Smooth muscle cell (in vitro differentiated cells): ENCODE measurements around the gene ACOXL. TPM values are rescaled to one million over a fixed set of nuclear protein-coding genes. Genes with fewer than 3 reads are reported as not detected.

Experiments
- DNase-seq: peaks from one replicate; lab custom pipeline; 2025; ENCODE audit not compliant: unreplicated experiment; lab: John Stamatoyannopoulos, UW
- H2AFZ ChIP-seq: fragments of 200-600 bp; sonication (generic); 2 replicates; pipeline ENCODE4 v1.6.0; 2016; ENCODE audit warnings: antibody characterized with exemption, low read depth, mild to moderate bottlenecking
- H3F3A ChIP-seq: fragments of 200-600 bp; sonication (generic); 2 replicates; pipeline ENCODE4 v1.6.0; 2017; ENCODE audit warnings: antibody characterized with exemption, low read depth
- H3K27ac ChIP-seq: fragments of 200-600 bp; sonication (generic); 2 replicates; pipeline ENCODE4 v1.5.1; 2016; ENCODE audit warnings: low read depth, mild to moderate bottlenecking
- H3K27me3 ChIP-seq: fragments of 200-600 bp; sonication (generic); 2 replicates; pipeline ENCODE4 v1.6.1; 2016; ENCODE audit warnings: low read depth, mild to moderate bottlenecking
- H3K36me3 ChIP-seq: fragments of 200-600 bp; sonication (generic); 2 replicates; pipeline ENCODE4 v1.5.1; 2016; ENCODE audit warnings: low read depth
- H3K4me1 ChIP-seq: fragments of 200-600 bp; sonication (generic); 2 replicates; pipeline ENCODE4 v1.5.1; 2016; ENCODE audit warnings: low read depth
- H3K4me2 ChIP-seq: fragments of 200-600 bp; sonication (generic); 2 replicates; pipeline ENCODE4 v1.6.0; 2016; ENCODE audit warnings: mild to moderate bottlenecking
- H3K4me3 ChIP-seq: fragments of 200-600 bp; sonication (generic); 2 replicates; pipeline ENCODE4 v1.5.1; 2016; ENCODE audit warnings: mild to moderate bottlenecking
- H3K79me2 ChIP-seq: fragments of 200-600 bp; sonication (generic); 2 replicates; pipeline ENCODE4 v1.6.0; 2016; ENCODE audit warnings: low read depth, mild to moderate bottlenecking
- H3K9ac ChIP-seq: fragments of 200-600 bp; sonication (generic); 2 replicates; pipeline ENCODE4 v1.6.0; 2016; ENCODE audit warnings: low read depth
- H3K9me3 ChIP-seq: fragments of 200-600 bp; sonication (generic); replicated peaks from 2 replicates; pipeline ENCODE4 v1.5.1; 2016; ENCODE audit warnings: low read depth
- H4K20me1 ChIP-seq: fragments of 200-600 bp; sonication (generic); 2 replicates; pipeline ENCODE4 v1.6.0; 2016; ENCODE audit warnings: low read depth
- CTCF ChIP-seq: fragments of 200-600 bp; sonication (generic); IDR thresholded peaks from 2 replicates; pipeline ENCODE4 v1.5.1; 2017; ENCODE audit warnings: borderline replicate concordance, mild to moderate bottlenecking, antibody characterized with exemption; ENCODE audit not compliant: insufficient read depth, poor library complexity, severe bottlenecking
- WGBS: methylation state at CpG from one replicate; pipeline ENCODE4 v1.1.7; 2016; ENCODE audit warnings: low lambda C conversion rate; 5-methylcytosine and 5-hydroxymethylcytosine counted together
- polyA plus RNA-seq: library from polyadenylated mRNA; unstranded; fragments of >200 nt; fragmentation: Nextera tagmentation; extraction: Ambion mirVana; gene quantifications from 2 replicates; pipeline ENCODE4 v1.2.1, GENCODE V29; 2016
- total RNA-seq: library from RNA; depleted of rRNA; stranded (reverse); fragments of >200 nt; gene quantifications from 2 replicates; pipeline ENCODE4 v1.2.3, GENCODE V29; 2014

The ACOXL gene
- total and polyA plus RNA-seq, 2 experiments from 2014 or later = not detected

- Histone ChIP-seq H3K4me1 (peaks cover 3% of the 10 kb centered on the region), H3K4me2 (no peak overlapping the region), H2AFZ (no peak overlapping the region), H3K27ac (no peak overlapping the region), H3K9me3 (no peaks in the 10 kb centered on the region), H3K9ac (no peak overlapping the region), H3K79me2 (no peaks in the 10 kb centered on the region), H3K36me3 (no peaks in the 10 kb centered on the region), H3K4me3 (no peak overlapping the region), H4K20me1 (no peaks in the 10 kb centered on the region), H3K27me3 (peaks cover 18% of the 10 kb centered on the region), H3F3A (no peaks in the 10 kb centered on the region)
- 86% methylated on average over 8 of the region's 8 CpGs for WGBS
- DNase-seq = no peak
- TF ChIP-seq CTCF = no peak
Measured at GRCh38 chr2:110843959-110844510, 111.7 kb downstream of the ACOXL start.

- no peaks in the 10 kb centered on the region for H3K4me1 ChIP-seq
- DNase-seq = no peak
- no peaks in the 10 kb centered on the region for H3K36me3 ChIP-seq
- H2AFZ ChIP-seq = no peak overlapping the region
- no peak overlapping the region for H3K4me3 ChIP-seq
- no peak overlapping the region for H3K9ac ChIP-seq
- H3K27me3 ChIP-seq = peaks cover 2% of the 10 kb centered on the region
- no peaks in the 10 kb centered on the region for H4K20me1 ChIP-seq
- H3F3A ChIP-seq = no peaks in the 10 kb centered on the region
- WGBS = 89% methylated on average over 9 of the region's 9 CpGs
- H3K79me2 ChIP-seq = no peaks in the 10 kb centered on the region
- no peak overlapping the region for H3K27ac ChIP-seq
- TF ChIP-seq CTCF = no peak
- H3K4me2 ChIP-seq = no peak overlapping the region
- H3K9me3 ChIP-seq = no peaks in the 10 kb centered on the region
Measured at GRCh38 chr2:110847651-110848050, 115.3 kb downstream of the ACOXL start.

- H2AFZ ChIP-seq = no peak overlapping the region
- no peak overlapping the region for H3K4me3 ChIP-seq
- H3F3A ChIP-seq = no peaks in the 10 kb centered on the region
- 97% methylated on average over 2 of the region's 2 CpGs for WGBS
- DNase-seq = no peak
- H4K20me1 ChIP-seq = no peaks in the 10 kb centered on the region
- no peaks in the 10 kb centered on the region for H3K79me2 ChIP-seq
- no peak overlapping the region for H3K9ac ChIP-seq
- no peaks in the 10 kb centered on the region for H3K27me3 ChIP-seq
- H3K9me3 ChIP-seq = no peaks in the 10 kb centered on the region
- H3K27ac ChIP-seq = no peak overlapping the region
- H3K4me2 ChIP-seq = no peak overlapping the region
- no peaks in the 10 kb centered on the region for H3K4me1 ChIP-seq
- TF ChIP-seq CTCF = no peak
- no peaks in the 10 kb centered on the region for H3K36me3 ChIP-seq
Measured at GRCh38 chr2:110848071-110848470, 115.7 kb downstream of the ACOXL start.

- no peak overlapping the region for H2AFZ ChIP-seq
- H3K9me3 ChIP-seq = no peaks in the 10 kb centered on the region
- no peaks in the 10 kb centered on the region for H3F3A ChIP-seq
- TF ChIP-seq CTCF = no peak
- H3K4me1 ChIP-seq = no peaks in the 10 kb centered on the region
- no peaks in the 10 kb centered on the region for H4K20me1 ChIP-seq
- no peaks in the 10 kb centered on the region for H3K79me2 ChIP-seq
- no peak for DNase-seq
- H3K27me3 ChIP-seq = no peaks in the 10 kb centered on the region
- no peak overlapping the region for H3K9ac ChIP-seq
- no peaks in the 10 kb centered on the region for H3K36me3 ChIP-seq
- no peak overlapping the region for H3K4me2 ChIP-seq
- H3K27ac ChIP-seq = no peak overlapping the region
- no peak overlapping the region for H3K4me3 ChIP-seq
- WGBS = 88% methylated on average over 13 of the region's 13 CpGs
Measured at GRCh38 chr2:110848519-110849030, 116.2 kb downstream of the ACOXL start.
